OCI-LY1 (cell line): ENCODE results near the gene ING3.

Source experiments
- CTCF ChIP-seq: fragments of 200-600 bp; sonication (generic), shearing (Covaris generic); IDR thresholded peaks from 2 replicates; pipeline ENCODE4 v1.5.1; 2017; ENCODE audit warnings: mild to moderate bottlenecking, antibody characterized with exemption, low read length, moderate library complexity, mixed read lengths
- EZH2 ChIP-seq: fragments of 200-600 bp; sonication (generic), shearing (Covaris generic); IDR thresholded peaks from 2 replicates; pipeline ENCODE4 v1.8.0; 2017; ENCODE audit warnings: borderline replicate concordance, mixed run types, mild to moderate bottlenecking, antibody characterized with exemption, low read length, moderate library complexity, mixed read lengths

- TF ChIP-seq CTCF (peak; percentile 100), EZH2 (no peak)
Observed at GRCh38 chr7:120987683-120988590, 37.4 kb downstream of the ING3 start.
